Measurements from ENCODE around the gene SNRPD3. TPM values are rescaled to one million over a fixed set of nuclear protein-coding genes. Genes with fewer than 3 reads are reported as not detected.
"Not testable (repeated sequence)": the region's sequence is repeated elsewhere in the genome, so short reads cannot be mapped to it uniquely, and the experiment has no call there.

Gene SNRPD3
- total RNA-seq, 4 donors from 2014 or later: 98.7 to 127 (median 111) TPM

GRCh38 chr22:24602847-24603769 lies 47.3 kb downstream of the SNRPD3 start, which contains the start of gene GGT1:
Gene GGT1, plus strand, starts transcription at chr22:24603193. Its CDS starts 7,889 bp downstream, at chr22:24611082.
- Histone ChIP-seq H3K4me1 (peaks cover 0 to 21% (median 2%) of the 10 kb centered on the region in 4 donors), H3K4me3 (peak within 1 kb of the TSS in 1 of 4 donors; percentile 20), H3K27ac (peak within 1 kb of the TSS in 1 of 4 donors; percentile 64)
- WGBS, 2 donors: 52 to 56% methylated on average over 6 to 15 of the region's 22 CpGs
- H3K9me3 ChIP-seq; H3K27me3 ChIP-seq; DNase-seq (ENCODE audit: low spot score in 2 of 2); H3K36me3 ChIP-seq: not testable (repeated sequence)

- peak overlapping the region in 1 of 4 donors; percentile 64 for H3K27ac ChIP-seq
- H3K27me3 ChIP-seq; H3K9me3 ChIP-seq; DNase-seq (ENCODE audit: low spot score in 2 of 2); H3K36me3 ChIP-seq: not testable (repeated sequence)
- peaks cover 0 to 21% (median 2%) of the 10 kb centered on the region in 4 donors for H3K4me1 ChIP-seq
- H3K4me3 ChIP-seq: peak overlapping the region in 1 of 4 donors; percentile 20
- WGBS, 2 donors: 27 to 30% methylated on average over 15 to 17 of the region's 18 CpGs
Measured at GRCh38 chr22:24603770-24604629, 48.2 kb downstream of the SNRPD3 start.

GRCh38 chr22:24606340-24606739 lies 50.5 kb downstream of the SNRPD3 start:
- H3K27me3 ChIP-seq; H3K27ac ChIP-seq; H3K36me3 ChIP-seq; DNase-seq (ENCODE audit: low spot score in 2 of 2); H3K4me3 ChIP-seq; H3K9me3 ChIP-seq: not testable (repeated sequence)
- H3K4me1 ChIP-seq: peaks cover 0 to 18% (median 1%) of the 10 kb centered on the region in 4 donors
- WGBS, 2 donors: 70 to 74% methylated on average over 2 of the region's 2 CpGs

- H3K4me3 ChIP-seq: peak overlapping the region in 1 of 4 donors; percentile 13
- DNase-seq (ENCODE audit: low spot score in 2 of 2); H3K36me3 ChIP-seq; H3K9me3 ChIP-seq; H3K27ac ChIP-seq; H3K27me3 ChIP-seq: not testable (repeated sequence)
- WGBS, 2 donors: 66 to 90% methylated on average over 2 to 17 of the region's 18 CpGs
- H3K4me1 ChIP-seq: peaks cover 0 to 11% (median 0%) of the 10 kb centered on the region in 4 donors
Measured at GRCh38 chr22:24607429-24607983, 51.7 kb downstream of the SNRPD3 start.

GRCh38 chr22:24608327-24608726 lies 52.5 kb downstream of the SNRPD3 start:
- not testable (repeated sequence) for H3K36me3 ChIP-seq; H3K27me3 ChIP-seq; H3K27ac ChIP-seq; H3K4me3 ChIP-seq; DNase-seq (ENCODE audit: low spot score in 2 of 2); H3K4me1 ChIP-seq; H3K9me3 ChIP-seq
- 47 to 75% methylated on average over 4 to 6 of the region's 6 CpGs for WGBS, 2 donors

GRCh38 chr22:24609888-24610287 lies 54.1 kb downstream of the SNRPD3 start:
- not testable (repeated sequence) for DNase-seq (ENCODE audit: low spot score in 2 of 2); H3K36me3 ChIP-seq; H3K4me1 ChIP-seq; H3K27me3 ChIP-seq; H3K4me3 ChIP-seq; H3K27ac ChIP-seq; H3K9me3 ChIP-seq
- 100% methylated on average over 2 of the region's 3 CpGs; no CpG with 5 or more reads in 1 of the 2 donors for WGBS, 2 donors

GRCh38 chr22:24614794-24615193 lies 59.0 kb downstream of the SNRPD3 start:
- not testable (repeated sequence) for H3K36me3 ChIP-seq; H3K27ac ChIP-seq; H3K4me1 ChIP-seq; DNase-seq (ENCODE audit: low spot score in 2 of 2); H3K4me3 ChIP-seq; H3K9me3 ChIP-seq; H3K27me3 ChIP-seq
- WGBS, 2 donors: 76 to 85% methylated on average over 9 to 10 of the region's 15 CpGs

GRCh38 chr22:24621244-24621643 lies 65.4 kb downstream of the SNRPD3 start:
- WGBS, 2 donors: 71 to 90% methylated on average over 2 to 3 of the region's 5 CpGs
- not testable (repeated sequence) for H3K9me3 ChIP-seq; H3K4me3 ChIP-seq; DNase-seq (ENCODE audit: low spot score in 2 of 2); H3K4me1 ChIP-seq; H3K27me3 ChIP-seq; H3K27ac ChIP-seq; H3K36me3 ChIP-seq

- WGBS, 2 donors: 52 to 80% methylated on average over 2 of the region's 2 CpGs
Measured at GRCh38 chr22:24622596-24622995, 66.8 kb downstream of the SNRPD3 start.

More at GRCh38 chr22:24622596-24622995, 66.8 kb downstream of the SNRPD3 start:
- not testable (repeated sequence) for H3K4me3 ChIP-seq; H3K36me3 ChIP-seq; H3K27ac ChIP-seq; H3K4me1 ChIP-seq; H3K9me3 ChIP-seq; DNase-seq (ENCODE audit: low spot score in 2 of 2); H3K27me3 ChIP-seq

Other genes with a start within 250 kb of the SNRPD3 start
- 1 to 10 TPM; 2.6 to 4.2 (median 3.5) TPM for gene ADORA2A, start 128.4 kb upstream of the SNRPD3 start, total RNA-seq
- under 1 TPM in 3 of 4 donors, not detected in 1; 0.44 to 0.98 (median 0.63) TPM for gene UPB1, start 60.7 kb upstream of the SNRPD3 start, total RNA-seq
- 10 to 100 TPM; 74.1 to 87.9 (median 84.6) TPM for gene GUCD1, start 861 bp upstream of the SNRPD3 start, total RNA-seq
- gene LRRC75B, start 37.1 kb downstream of the SNRPD3 start, total RNA-seq: 10 to 100 TPM; 33.5 to 55.7 (median 40.2) TPM
- 10 to 100 TPM in 3 of 4 donors, 1 to 10 TPM in 1; 5.9 to 16.9 (median 15.8) TPM for gene GGT1, start 47.2 kb downstream of the SNRPD3 start, total RNA-seq
- gene PIWIL3, start 218.7 kb downstream of the SNRPD3 start, total RNA-seq: not detected